Measurements from ENCODE around the gene WDR74. TPM values are rescaled to one million over a fixed set of nuclear protein-coding genes. Genes with fewer than 3 reads are reported as not detected.

WDR74 gene
- total and polyA plus RNA-seq, 4 donors, result 13.5 to 53.9 (median 39.1) TPM

- no peak for DNase-seq
- no peak overlapping the region for H3K4me3 ChIP-seq (ENCODE audit: low read length in 2 of 2)
- intact Hi-C loops (cut with DNase I), result no loop called here
- no peak for ATAC-seq (ENCODE audit: low FRiP score)
- 76 to 78% methylated on average over 7 of the region's 7 CpGs for WGBS, 2 donors
- no peaks in the 10 kb centered on the region for H3K9me3 ChIP-seq (ENCODE audit: control insufficient read depth, low read length)
- no peaks in the 10 kb centered on the region for H3K4me1 ChIP-seq (ENCODE audit: control insufficient read depth in 1 of 2, insufficient read depth in 2 of 2, low read length in 2 of 2)
- no peaks in the 10 kb centered on the region for H3K27me3 ChIP-seq (ENCODE audit: control insufficient read depth in 1 of 2, insufficient read depth in 2 of 2, low read length in 1 of 2)
- peaks cover 0 to 16% of the 10 kb centered on the region in 2 donors for H3K36me3 ChIP-seq (ENCODE audit: control insufficient read depth in 1 of 2, insufficient read depth in 2 of 2, low read length in 1 of 2)
- no peak overlapping the region for H3K27ac ChIP-seq (ENCODE audit: low read depth in 1 of 2, low read length in 2 of 2)
Measured at GRCh38 chr11:62796281-62796680, 43.1 kb downstream of the WDR74 start.

- Histone ChIP-seq H3K4me3 (ENCODE audit: low read length in 2 of 2) (no peak overlapping the region), H3K27ac (ENCODE audit: low read depth in 1 of 2, low read length in 2 of 2) (no peak overlapping the region), H3K9me3 (ENCODE audit: control insufficient read depth, low read length) (no peaks in the 10 kb centered on the region), H3K36me3 (ENCODE audit: control insufficient read depth in 1 of 2, insufficient read depth in 2 of 2, low read length in 1 of 2) (peaks cover 0 to 5% of the 10 kb centered on the region in 2 donors), H3K4me1 (ENCODE audit: control insufficient read depth in 1 of 2, insufficient read depth in 2 of 2, low read length in 2 of 2) (no peaks in the 10 kb centered on the region), H3K27me3 (ENCODE audit: control insufficient read depth in 1 of 2, insufficient read depth in 2 of 2, low read length in 1 of 2) (no peaks in the 10 kb centered on the region)
- intact Hi-C loops (cut with DNase I), result no loop called here
- DNase-seq, result no peak
- no peak for ATAC-seq (ENCODE audit: low FRiP score)
- WGBS, 2 donors, result 89 to 90% methylated on average over 8 of the region's 8 CpGs
Measured at GRCh38 chr11:62794201-62794775, 45.1 kb downstream of the WDR74 start.

GRCh38 chr11:62792202-62792575, 47.2 kb downstream of the WDR74 start:
- DNase-seq (peak in 1 of 2 donors; percentile 62), ATAC-seq (ENCODE audit: low FRiP score) (peak; percentile 34)
- Histone ChIP-seq H3K4me1 (ENCODE audit: control insufficient read depth in 1 of 2, insufficient read depth in 2 of 2, low read length in 2 of 2) (no peaks in the 10 kb centered on the region), H3K27me3 (ENCODE audit: control insufficient read depth in 1 of 2, insufficient read depth in 2 of 2, low read length in 1 of 2) (no peaks in the 10 kb centered on the region), H3K27ac (ENCODE audit: low read depth in 1 of 2, low read length in 2 of 2) (peak overlapping the region in 1 of 2 donors; percentile 91), H3K36me3 (ENCODE audit: control insufficient read depth in 1 of 2, insufficient read depth in 2 of 2, low read length in 1 of 2) (peaks cover 0 to 5% of the 10 kb centered on the region in 2 donors), H3K4me3 (ENCODE audit: low read length in 2 of 2) (no peak overlapping the region), H3K9me3 (ENCODE audit: control insufficient read depth, low read length) (no peaks in the 10 kb centered on the region)
- WGBS, 2 donors, result 20 to 21% methylated on average over 11 of the region's 11 CpGs
- intact Hi-C loops (cut with DNase I), result no loop called here

DNA sequence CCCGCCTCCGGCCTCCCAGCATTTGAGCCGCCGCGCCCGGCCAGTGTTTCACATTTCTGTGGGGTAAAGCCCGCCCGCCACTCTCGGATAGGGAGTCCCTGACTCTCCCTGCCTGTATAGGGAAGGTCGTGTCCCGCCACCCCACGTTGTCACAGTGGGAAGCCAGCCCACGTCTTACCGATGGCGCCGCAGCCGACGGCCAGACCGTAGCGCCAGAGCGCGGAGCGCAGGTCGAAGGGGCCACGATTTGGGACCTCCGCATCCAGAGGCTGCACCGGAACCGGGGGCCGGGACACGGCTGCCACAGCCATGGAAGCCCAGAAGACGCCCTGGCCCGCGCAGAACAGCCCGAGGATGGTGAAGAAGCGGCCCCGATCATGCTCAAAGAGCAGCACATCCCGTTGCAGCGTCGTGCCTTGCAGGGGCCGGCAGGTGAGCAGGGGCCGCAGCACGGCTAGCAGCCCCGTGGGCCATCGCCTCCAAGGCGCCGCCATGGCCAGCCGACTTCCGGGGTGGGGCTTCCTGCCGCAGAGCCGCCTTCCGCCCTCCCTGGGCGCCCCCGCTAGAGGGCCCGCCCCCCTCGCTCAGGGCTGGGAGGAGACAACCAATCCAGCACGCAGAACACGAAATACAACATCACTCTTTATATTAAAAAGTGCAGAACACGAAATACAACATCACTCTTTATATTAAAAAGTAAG, 47.7 kb downstream of the WDR74 start, which contains the start of gene TMEM223:
Gene TMEM223 (minus strand): TSS at position 506 of the 701 bp plus-strand sequence. CDS start 12 bp downstream, at position 494.
- Histone ChIP-seq H3K4me1 (ENCODE audit: control insufficient read depth in 1 of 2, insufficient read depth in 2 of 2, low read length in 2 of 2) (no peaks in the 10 kb centered on the region), H3K9me3 (ENCODE audit: control insufficient read depth, low read length) (no peaks in the 10 kb centered on the region), H3K4me3 (ENCODE audit: low read length in 2 of 2) (peak within 1 kb of the TSS; percentile 61 to 88), H3K36me3 (ENCODE audit: control insufficient read depth in 1 of 2, insufficient read depth in 2 of 2, low read length in 1 of 2) (peaks cover 0 to 5% of the 10 kb centered on the region in 2 donors), H3K27me3 (ENCODE audit: control insufficient read depth in 1 of 2, insufficient read depth in 2 of 2, low read length in 1 of 2) (no peaks in the 10 kb centered on the region), H3K27ac (ENCODE audit: low read depth in 1 of 2, low read length in 2 of 2) (peak within 1 kb of the TSS in 1 of 2 donors; percentile 91)
- DNase-seq (peak; percentile 93 to 96), ATAC-seq (ENCODE audit: low FRiP score) (peak; percentile 94)
- 0 to 1% methylated on average over 47 to 58 of the region's 58 CpGs for WGBS, 2 donors
- intact Hi-C loops (cut with DNase I), result no loop called here

GRCh38 chr11:62789576-62789975, 49.8 kb downstream of the WDR74 start:
- no peak for DNase-seq
- WGBS, 2 donors, result 65 to 80% methylated on average over 3 of the region's 3 CpGs
- no peak for ATAC-seq (ENCODE audit: low FRiP score)
- no peaks in the 10 kb centered on the region for H3K27me3 ChIP-seq (ENCODE audit: control insufficient read depth in 1 of 2, insufficient read depth in 2 of 2, low read length in 1 of 2)
- no peak overlapping the region for H3K4me3 ChIP-seq (ENCODE audit: low read length in 2 of 2)
- intact Hi-C loops (cut with DNase I), result loop anchor here in 1 of 2 donors (5.0 kb wide), 2 partner anchors 43 to 93 kb away; partner anchors contain the start of genes SLC3A2, STX5 and TEX54
- peaks cover 0 to 2% of the 10 kb centered on the region in 2 donors for H3K36me3 ChIP-seq (ENCODE audit: control insufficient read depth in 1 of 2, insufficient read depth in 2 of 2, low read length in 1 of 2)
- no peaks in the 10 kb centered on the region for H3K9me3 ChIP-seq (ENCODE audit: control insufficient read depth, low read length)
- no peak overlapping the region for H3K27ac ChIP-seq (ENCODE audit: low read depth in 1 of 2, low read length in 2 of 2)
- no peaks in the 10 kb centered on the region for H3K4me1 ChIP-seq (ENCODE audit: control insufficient read depth in 1 of 2, insufficient read depth in 2 of 2, low read length in 2 of 2)

DNA sequence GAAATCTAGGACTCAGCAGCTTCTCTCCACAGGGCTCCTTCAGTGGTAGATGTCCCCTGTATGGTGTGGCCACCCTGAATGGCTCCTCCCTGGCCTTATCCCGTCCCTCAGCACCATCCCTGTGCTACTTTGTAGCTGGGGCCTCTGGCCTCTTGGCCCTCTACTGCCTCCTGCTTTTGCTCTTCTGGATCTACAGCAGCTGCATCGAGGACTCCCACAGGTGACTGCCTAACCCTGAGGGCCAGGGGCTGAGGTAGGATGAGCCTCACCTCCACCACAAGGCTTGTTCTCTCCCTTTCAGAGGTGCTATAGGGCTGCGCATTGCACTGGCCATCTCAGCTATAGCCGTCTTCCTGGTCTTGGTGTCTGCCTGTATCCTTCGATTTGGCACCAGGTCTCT, 50.4 kb downstream of the WDR74 start:
- Histone ChIP-seq H3K4me3 (ENCODE audit: low read length in 2 of 2) (no peak overlapping the region), H3K27ac (ENCODE audit: low read depth in 1 of 2, low read length in 2 of 2) (no peak overlapping the region), H3K27me3 (ENCODE audit: control insufficient read depth in 1 of 2, insufficient read depth in 2 of 2, low read length in 1 of 2) (no peaks in the 10 kb centered on the region), H3K36me3 (ENCODE audit: control insufficient read depth in 1 of 2, insufficient read depth in 2 of 2, low read length in 1 of 2) (no peaks in the 10 kb centered on the region), H3K9me3 (ENCODE audit: control insufficient read depth, low read length) (no peaks in the 10 kb centered on the region), H3K4me1 (ENCODE audit: control insufficient read depth in 1 of 2, insufficient read depth in 2 of 2, low read length in 2 of 2) (no peaks in the 10 kb centered on the region)
- no peak for ATAC-seq (ENCODE audit: low FRiP score)
- WGBS, 2 donors, result 65 to 74% methylated on average over 5 of the region's 5 CpGs
- intact Hi-C loops (cut with DNase I), result loop anchor here in 1 of 2 donors (5.0 kb wide), 2 partner anchors 43 to 93 kb away; partner anchors contain the start of genes SLC3A2, STX5 and TEX54
- no peak for DNase-seq

- Histone ChIP-seq H3K9me3 (ENCODE audit: control insufficient read depth, low read length) (no peaks in the 10 kb centered on the region), H3K27me3 (ENCODE audit: control insufficient read depth in 1 of 2, insufficient read depth in 2 of 2, low read length in 1 of 2) (no peaks in the 10 kb centered on the region), H3K27ac (ENCODE audit: low read depth in 1 of 2, low read length in 2 of 2) (peak within 1 kb of the TSS; percentile 72 to 85), H3K36me3 (ENCODE audit: control insufficient read depth in 1 of 2, insufficient read depth in 2 of 2, low read length in 1 of 2) (peaks cover 0 to 3% of the 10 kb centered on the region in 2 donors), H3K4me3 (ENCODE audit: low read length in 2 of 2) (peak within 1 kb of the TSS; percentile 78 to 96), H3K4me1 (ENCODE audit: control insufficient read depth in 1 of 2, insufficient read depth in 2 of 2, low read length in 2 of 2) (no peaks in the 10 kb centered on the region)
- intact Hi-C loops (cut with DNase I), result loop anchor here in 1 of 2 donors (5.0 kb wide), 2 partner anchors 45 to 95 kb away; partner anchors contain the start of genes SLC3A2, STX5 and TEX54
- 0% methylated on average over 86 to 88 of the region's 88 CpGs for WGBS, 2 donors
- ATAC-seq (ENCODE audit: low FRiP score) (peak; percentile 95), DNase-seq (peak; percentile 99)
Measured at GRCh38 chr11:62787005-62787759, 52.2 kb downstream of the WDR74 start, which contains the start of gene TMEM179B. Gene TMEM179B, plus strand, starts transcription at chr11:62787402. Its CDS starts 30 bp downstream, at chr11:62787432.

DNA sequence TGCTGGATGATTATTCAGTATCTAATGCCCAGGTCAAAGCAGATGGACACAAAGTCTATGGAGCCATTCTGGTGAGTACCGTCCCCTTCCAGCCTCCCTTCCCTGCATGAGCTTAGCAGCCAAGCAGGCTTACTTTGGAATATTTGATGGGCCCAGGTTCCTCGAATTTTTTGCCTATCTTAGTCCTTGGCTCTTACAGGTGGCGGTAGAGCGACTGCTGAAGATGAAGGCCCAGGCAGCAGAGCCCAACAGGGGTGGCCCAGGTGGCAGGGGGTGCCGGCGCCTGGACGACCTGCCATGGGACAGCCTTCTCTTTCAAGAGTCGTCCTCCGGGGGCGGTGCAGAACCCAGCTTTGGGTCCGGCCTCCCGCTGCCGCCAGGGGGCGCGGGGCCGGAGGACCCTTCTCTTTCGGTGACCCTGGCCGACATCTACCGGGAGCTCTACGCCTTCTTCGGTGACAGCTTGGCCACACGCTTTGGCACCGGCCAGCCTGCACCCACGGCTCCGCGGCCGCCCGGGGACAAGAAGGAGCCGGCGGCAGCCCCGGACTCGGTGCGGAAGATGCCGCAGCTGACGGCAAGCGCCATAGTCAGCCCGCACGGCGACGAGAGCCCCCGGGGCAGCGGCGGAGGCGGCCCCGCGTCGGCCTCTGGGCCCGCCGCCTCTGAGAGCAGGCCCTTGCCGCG, 52.9 kb downstream of the WDR74 start:
- Histone ChIP-seq H3K27me3 (ENCODE audit: control insufficient read depth in 1 of 2, insufficient read depth in 2 of 2, low read length in 1 of 2) (no peaks in the 10 kb centered on the region), H3K9me3 (ENCODE audit: control insufficient read depth, low read length) (no peaks in the 10 kb centered on the region), H3K27ac (ENCODE audit: low read depth in 1 of 2, low read length in 2 of 2) (peak overlapping the region; percentile 72 to 85), H3K36me3 (ENCODE audit: control insufficient read depth in 1 of 2, insufficient read depth in 2 of 2, low read length in 1 of 2) (peaks cover 0 to 5% of the 10 kb centered on the region in 2 donors), H3K4me1 (ENCODE audit: control insufficient read depth in 1 of 2, insufficient read depth in 2 of 2, low read length in 2 of 2) (no peaks in the 10 kb centered on the region), H3K4me3 (ENCODE audit: low read length in 2 of 2) (peak overlapping the region; percentile 78 to 96)
- DNase-seq (peak; percentile 92 to 95), ATAC-seq (ENCODE audit: low FRiP score) (peak; percentile 92)
- 1% methylated on average over 46 to 51 of the region's 51 CpGs for WGBS, 2 donors
- intact Hi-C loops (cut with DNase I), result loop anchor here (1.0 to 5.0 kb wide), 3 partner anchors 46 to 96 kb away; partner anchors contain the start of genes SLC3A2 (in 1 of the 2), STX5 (in 1 of the 2) and TEX54 (in 1 of the 2)
